Epithelial cell of esophagus (primary cell): Measurements from ENCODE around the gene PTP4A2.
"Not testable (repeated sequence)": the region's sequence is repeated elsewhere in the genome, so short reads cannot be mapped to it uniquely, and the experiment has no call there.

Source experiments
- DNase-seq: peaks from one replicate; pipeline ENCODE4 v3.0.0; 2010; ENCODE audit warnings: low read depth
- H3K4me3 ChIP-seq: 2 replicates; pipeline ENCODE4 v1.5.1; 2011; ENCODE audit warnings: mild to moderate bottlenecking, low read length, control low read depth
- TF ChIP-seq, protein P1 (sequence below): IDR thresholded peaks from 2 replicates; pipeline ENCODE4 v1.5.1; 2011; ENCODE audit warnings: low read depth, mild to moderate bottlenecking, low read length, control low read depth, inconsistent platforms; ENCODE audit not compliant: insufficient read depth; ENCODE audit errors: missing control alignments

Gene PTP4A2

DNA sequence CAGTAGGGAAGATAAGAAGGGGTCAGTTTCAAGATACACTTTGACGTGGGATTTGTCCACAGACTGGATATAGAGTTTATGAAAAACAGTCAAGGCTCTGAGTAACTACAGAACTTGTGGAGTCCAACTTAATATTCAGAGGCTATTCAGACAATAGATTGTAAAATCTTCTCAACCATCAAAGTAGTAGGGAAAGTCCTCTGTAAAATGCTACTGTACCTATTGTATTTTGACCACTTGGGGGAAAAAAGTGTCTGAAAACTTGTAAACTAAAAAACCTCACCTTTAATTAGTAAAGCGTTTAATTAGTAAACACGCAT, 10.5 kb downstream of the PTP4A2 start:
- TF ChIP-seq, protein P1, sequence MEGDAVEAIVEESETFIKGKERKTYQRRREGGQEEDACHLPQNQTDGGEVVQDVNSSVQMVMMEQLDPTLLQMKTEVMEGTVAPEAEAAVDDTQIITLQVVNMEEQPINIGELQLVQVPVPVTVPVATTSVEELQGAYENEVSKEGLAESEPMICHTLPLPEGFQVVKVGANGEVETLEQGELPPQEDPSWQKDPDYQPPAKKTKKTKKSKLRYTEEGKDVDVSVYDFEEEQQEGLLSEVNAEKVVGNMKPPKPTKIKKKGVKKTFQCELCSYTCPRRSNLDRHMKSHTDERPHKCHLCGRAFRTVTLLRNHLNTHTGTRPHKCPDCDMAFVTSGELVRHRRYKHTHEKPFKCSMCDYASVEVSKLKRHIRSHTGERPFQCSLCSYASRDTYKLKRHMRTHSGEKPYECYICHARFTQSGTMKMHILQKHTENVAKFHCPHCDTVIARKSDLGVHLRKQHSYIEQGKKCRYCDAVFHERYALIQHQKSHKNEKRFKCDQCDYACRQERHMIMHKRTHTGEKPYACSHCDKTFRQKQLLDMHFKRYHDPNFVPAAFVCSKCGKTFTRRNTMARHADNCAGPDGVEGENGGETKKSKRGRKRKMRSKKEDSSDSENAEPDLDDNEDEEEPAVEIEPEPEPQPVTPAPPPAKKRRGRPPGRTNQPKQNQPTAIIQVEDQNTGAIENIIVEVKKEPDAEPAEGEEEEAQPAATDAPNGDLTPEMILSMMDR: no peak
- H3K4me3 ChIP-seq: no peak overlapping the region
- DNase-seq: no peak

DNA sequence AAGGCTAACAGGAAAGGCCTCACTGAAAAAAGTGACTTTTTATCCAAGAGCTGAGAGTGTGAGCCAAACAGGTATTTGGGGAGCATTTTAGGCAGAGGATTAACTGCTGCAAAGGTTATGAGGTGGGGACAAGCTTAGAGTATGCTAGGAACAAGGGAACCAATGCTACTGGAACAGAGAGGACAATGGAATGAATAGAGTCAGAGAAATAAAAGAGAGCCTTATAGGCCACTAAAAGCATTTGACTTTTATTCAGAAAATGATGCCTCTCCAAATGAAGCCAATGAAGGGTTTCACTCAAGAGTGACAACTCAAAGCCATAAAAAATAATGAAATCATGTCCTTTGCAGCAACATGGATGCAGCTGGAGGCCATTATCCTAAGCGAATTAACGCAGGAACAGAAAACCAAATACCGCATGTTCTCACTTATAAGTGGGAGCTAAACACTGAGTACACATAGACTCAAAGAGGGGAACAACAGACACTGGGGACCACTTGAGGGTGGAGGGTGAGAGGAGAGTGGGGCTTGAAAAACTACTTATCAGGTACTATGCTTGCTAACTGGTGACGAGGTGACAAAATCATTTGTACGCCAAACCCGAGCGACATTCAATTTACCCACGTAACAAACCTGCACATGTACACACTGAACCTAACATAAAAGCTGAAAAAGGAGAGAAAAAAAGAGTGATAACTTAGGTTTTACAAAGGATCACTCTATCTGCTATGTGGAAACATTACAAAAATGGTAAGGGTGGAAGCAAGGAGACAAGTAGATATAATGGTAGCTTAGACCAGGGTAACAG, 11.1 kb downstream of the PTP4A2 start:
- TF ChIP-seq, protein P1: no peak
- no peak overlapping the region for H3K4me3 ChIP-seq
- DNase-seq: no peak

GRCh38 chr1:31926252-31926651, 11.9 kb downstream of the PTP4A2 start:
- TF ChIP-seq, protein P1: no peak
- H3K4me3 ChIP-seq: no peak overlapping the region
- no peak for DNase-seq

- H3K4me3 ChIP-seq, DNase-seq: not testable (repeated sequence)
Observed at GRCh38 chr1:31925824-31926223, 12.3 kb downstream of the PTP4A2 start.

DNA sequence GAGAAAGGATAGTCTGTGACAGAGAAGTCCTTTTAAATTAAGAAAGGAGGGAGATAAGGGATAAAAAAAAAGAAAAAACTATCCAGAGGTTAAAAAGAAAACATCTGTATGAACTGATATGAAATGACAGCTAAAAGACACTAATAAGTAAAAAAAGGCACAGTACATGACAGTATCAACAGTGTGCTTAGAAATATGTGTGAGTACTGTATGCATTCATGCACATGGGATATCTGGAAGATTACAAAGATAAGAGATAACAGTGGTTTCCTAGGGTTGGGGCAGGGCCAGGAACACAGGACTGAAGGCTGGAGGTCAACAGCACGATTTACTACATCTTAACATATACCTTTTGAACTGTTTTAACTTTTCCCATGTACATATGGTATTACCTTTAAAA, 13.3 kb downstream of the PTP4A2 start:
- TF ChIP-seq, protein P1: no peak
- no peak overlapping the region for H3K4me3 ChIP-seq
- DNase-seq: no peak

GRCh38 chr1:31923901-31924535, 14.2 kb downstream of the PTP4A2 start:
- TF ChIP-seq, protein P1: no peak
- no peak overlapping the region for H3K4me3 ChIP-seq
- no peak for DNase-seq

DNA sequence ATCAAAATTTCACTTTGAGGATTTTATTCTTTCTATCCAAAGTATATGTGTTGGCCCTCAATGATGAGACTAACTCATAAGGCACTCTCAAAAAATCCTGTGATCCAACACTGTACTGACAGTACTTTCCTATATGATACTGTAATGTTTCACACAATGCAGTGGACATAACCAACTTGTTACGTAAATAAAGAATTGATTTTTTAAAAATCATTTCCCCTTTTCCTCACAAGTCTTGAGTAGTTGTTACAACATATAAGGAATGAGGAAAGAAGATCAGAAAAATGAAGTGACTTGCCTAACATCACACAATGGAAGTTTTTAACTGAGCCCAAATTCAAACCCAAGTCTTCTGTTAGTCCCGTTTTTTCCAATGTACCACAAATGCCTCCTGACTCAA, 17.2 kb downstream of the PTP4A2 start:
- H3K4me3 ChIP-seq: no peak overlapping the region
- TF ChIP-seq, protein P1: no peak
- no peak for DNase-seq
